HK-2 (cell line): ENCODE results near the gene RBMS1.

Experiments
- DNase-seq: peaks from one replicate; pipeline ENCODE4 v3.0.0-alpha.2; 2018; ENCODE audit not compliant: unreplicated experiment

Gene RBMS1

GRCh38 chr2:160279813-160280465 is 213.7 kb downstream of the RBMS1 start:
- no peak for DNase-seq

- no peak for DNase-seq
These were observed 214.8 kb downstream of the RBMS1 start for GRCh38 chr2:160278879-160279177.

- no peak for DNase-seq
These were observed 215.3 kb downstream of the RBMS1 start for GRCh38 chr2:160278101-160278878.

GRCh38 chr2:160277151-160277550 is 216.5 kb downstream of the RBMS1 start:
- no peak for DNase-seq

GRCh38 chr2:160275656-160276055 is 218.0 kb downstream of the RBMS1 start:
- no peak for DNase-seq

GRCh38 chr2:160271171-160272086 is 222.2 kb downstream of the RBMS1 start:
- DNase-seq: no peak

GRCh38 chr2:160270571-160271113 is 223.0 kb downstream of the RBMS1 start:
- DNase-seq: no peak

- DNase-seq: peak; percentile 97
These were observed 223.6 kb downstream of the RBMS1 start for GRCh38 chr2:160269803-160270570.

- DNase-seq: peak; percentile 74
These were observed 224.2 kb downstream of the RBMS1 start for GRCh38 chr2:160269365-160269764.

GRCh38 chr2:160268151-160268781 is 225.3 kb downstream of the RBMS1 start:
- DNase-seq: no peak

GRCh38 chr2:160267692-160268091 is 225.9 kb downstream of the RBMS1 start:
- no peak for DNase-seq

GRCh38 chr2:160267022-160267421 is 226.6 kb downstream of the RBMS1 start:
- no peak for DNase-seq

- no peak for DNase-seq
These were observed 227.5 kb downstream of the RBMS1 start for GRCh38 chr2:160266037-160266551.

- DNase-seq: no peak
These were observed 229.3 kb downstream of the RBMS1 start for GRCh38 chr2:160264308-160264707.

GRCh38 chr2:160261732-160262131 is 231.9 kb downstream of the RBMS1 start:
- no peak for DNase-seq

GRCh38 chr2:160258492-160258805 is 235.2 kb downstream of the RBMS1 start:
- DNase-seq: no peak

- no peak for DNase-seq
These were observed 235.7 kb downstream of the RBMS1 start for GRCh38 chr2:160257743-160258491.

- DNase-seq: no peak
These were observed 236.4 kb downstream of the RBMS1 start for GRCh38 chr2:160257041-160257742.

GRCh38 chr2:160256507-160256906 is 237.1 kb downstream of the RBMS1 start:
- no peak for DNase-seq

- no peak for DNase-seq
These were observed 238.2 kb downstream of the RBMS1 start for GRCh38 chr2:160255408-160255807.
